GM12878 (cell line): Measurements from ENCODE around the gene FAM3B.

ENCODE experiments used
- CHD4 ChIP-seq: fragments of 200-600 bp; sonication (generic); IDR thresholded peaks from 2 replicates; pipeline ENCODE4 v1.6.1; 2016; ENCODE audit warnings: mild to moderate bottlenecking
- CTCF ChIP-seq, 3 experiments: IDR thresholded peaks in 2 of 3; conservative IDR thresholded peaks in 1 of 3; 2 replicates each; pipeline ENCODE4 v1.5.1; 2011; ENCODE audit warnings: low read depth in 3 of 3, low read length in 3 of 3, mild to moderate bottlenecking in 3 of 3, control low read depth in 2 of 3, moderate library complexity in 2 of 3, inconsistent platforms in 1 of 3, mixed read lengths in 1 of 3; ENCODE audit not compliant: control insufficient read depth in 2 of 3, insufficient read depth in 1 of 3; ENCODE audit errors: extremely low read depth in 1 of 3
- CUX1 ChIP-seq: IDR thresholded peaks from 2 replicates; pipeline ENCODE4 v1.6.1; 2012; ENCODE audit warnings: improper control_type of control experiment, low read depth, low read length; ENCODE audit not compliant: insufficient replicate concordance
- EZH2 ChIP-seq: IDR thresholded peaks from 2 replicates; pipeline ENCODE4 v1.6.1; 2012; ENCODE audit warnings: low read depth, mild to moderate bottlenecking, control low read depth, inconsistent platforms, low read length, borderline replicate concordance; ENCODE audit not compliant: control insufficient read depth
- MXI1 ChIP-seq: fragments of 150-350 bp; IDR thresholded peaks from 2 replicates; pipeline ENCODE4 v1.6.1; 2011; ENCODE audit warnings: low read depth, mild to moderate bottlenecking, inconsistent platforms, low read length, improper control_type of control experiment
- NR2C2 ChIP-seq: IDR thresholded peaks from 2 replicates; pipeline ENCODE4 v1.6.1; 2011; ENCODE audit warnings: borderline replicate concordance, low read depth; ENCODE audit not compliant: control insufficient read depth, insufficient read length
- POLR2A ChIP-seq: IDR thresholded peaks from 2 replicates; pipeline ENCODE4 v1.6.1; 2011; ENCODE audit warnings: low read depth, mild to moderate bottlenecking, low read length
- POLR2AphosphoS5 ChIP-seq: IDR thresholded peaks from 2 replicates; pipeline ENCODE4 v1.6.1; 2011; ENCODE audit warnings: mild to moderate bottlenecking, low read length, inconsistent platforms
- REST ChIP-seq: IDR thresholded peaks from 2 replicates; pipeline ENCODE4 v1.6.1; 2012; ENCODE audit warnings: mild to moderate bottlenecking, low read depth, low read length
- TCF12 ChIP-seq: IDR thresholded peaks from 2 replicates; pipeline ENCODE4 v1.6.1; 2011; ENCODE audit warnings: low read depth, mild to moderate bottlenecking, low read length

GRCh38 chr21:41374867-41375533 lies 58.4 kb downstream of the FAM3B start:
- no peak for TF ChIP-seq POLR2A
- no peak for TF ChIP-seq CHD4
- TF ChIP-seq CTCF (IDR thresholded peaks at IDR 0.05 in 2 of 3, conservative IDR thresholded peaks at IDR 0.05 in 1 of 3; ENCODE audit: control insufficient read depth in 2 of 3, extremely low read depth in 1 of 3, insufficient read depth in 1 of 3, low read depth in 3 of 3, low read length in 3 of 3), result no peak
- no peak for TF ChIP-seq MXI1
- no peak for TF ChIP-seq TCF12
- TF ChIP-seq NR2C2, result no peak
- no peak for TF ChIP-seq REST
- TF ChIP-seq CUX1, result no peak
- no peak for TF ChIP-seq POLR2AphosphoS5
- TF ChIP-seq EZH2, result no peak
